H7 (cell line): ENCODE measurements around the gene PPY. TPM values are rescaled to one million over a fixed set of nuclear protein-coding genes. Genes with fewer than 3 reads are reported as not detected.
A peak's percentile ranks its signal among the peaks of the same experiment; 100 is the strongest.
"Not testable (repeated sequence)": the region's sequence is repeated elsewhere in the genome, so short reads cannot be mapped to it uniquely, and the experiment has no call there.

Experiments used
- DNase-seq: peaks from one replicate; pipeline ENCODE4 v3.0.0; 2012
- H3K27me3 ChIP-seq: 2 replicates; pipeline ENCODE4 v1.6.0; 2011; ENCODE audit warnings: mild to moderate bottlenecking, low read length; ENCODE audit not compliant: control insufficient read depth, insufficient read depth
- H3K36me3 ChIP-seq: replicated peaks from 2 replicates; pipeline ENCODE4 v1.5.1; 2011; ENCODE audit warnings: low read length; ENCODE audit not compliant: control insufficient read depth, insufficient read depth
- H3K4me3 ChIP-seq: 2 replicates; pipeline ENCODE4 v1.5.1; 2011; ENCODE audit warnings: low read depth, mild to moderate bottlenecking, control low read depth, low read length, moderate library complexity; ENCODE audit not compliant: insufficient read depth
- total RNA-seq: library from RNA; depleted of rRNA; stranded (reverse); fragments of >200 nt; shearing (Covaris generic); gene quantifications from 2 replicates; pipeline ENCODE4 v1.2.3, GENCODE V29; 2014

Gene PPY
- total RNA-seq, 1 experiment from 2014 or later: not detected

- peak overlapping the region; percentile 66 for H3K4me3 ChIP-seq
- DNase-seq: peak; percentile 82
- H3K36me3 ChIP-seq: no peaks in the 10 kb centered on the region
- peaks cover 23% of the 10 kb centered on the region for H3K27me3 ChIP-seq
Measured at GRCh38 chr17:43952351-43952723, 10.1 kb upstream of the PPY start.

- H3K4me3 ChIP-seq: peak overlapping the region; percentile 66
- peaks cover 23% of the 10 kb centered on the region for H3K27me3 ChIP-seq
- no peak for DNase-seq
- no peaks in the 10 kb centered on the region for H3K36me3 ChIP-seq
Measured at GRCh38 chr17:43951750-43952149, 9.5 kb upstream of the PPY start.

GRCh38 chr17:43950554-43950953 lies 8.3 kb upstream of the PPY start:
- H3K4me3 ChIP-seq: no peak overlapping the region
- no peaks in the 10 kb centered on the region for H3K36me3 ChIP-seq
- no peak for DNase-seq
- peaks cover 23% of the 10 kb centered on the region for H3K27me3 ChIP-seq

- H3K27me3 ChIP-seq: peaks cover 22% of the 10 kb centered on the region
- no peaks in the 10 kb centered on the region for H3K36me3 ChIP-seq
- DNase-seq: no peak
- no peak overlapping the region for H3K4me3 ChIP-seq
Measured at GRCh38 chr17:43949781-43950180, 7.5 kb upstream of the PPY start.

GRCh38 chr17:43946781-43947180 lies 4.5 kb upstream of the PPY start:
- H3K36me3 ChIP-seq: no peaks in the 10 kb centered on the region
- DNase-seq: no peak
- H3K4me3 ChIP-seq: no peak overlapping the region
- peaks cover 4% of the 10 kb centered on the region for H3K27me3 ChIP-seq

- DNase-seq: no peak
- no peaks in the 10 kb centered on the region for H3K27me3 ChIP-seq
- no peaks in the 10 kb centered on the region for H3K36me3 ChIP-seq
- H3K4me3 ChIP-seq: no peak overlapping the region
Measured at GRCh38 chr17:43945074-43945829, 3.0 kb upstream of the PPY start.

GRCh38 chr17:43940630-43941029 lies 1.6 kb downstream of the PPY start:
- Histone ChIP-seq H3K4me3 (no peak overlapping the region), H3K27me3 (peaks cover 22% of the 10 kb centered on the region), H3K36me3 (no peaks in the 10 kb centered on the region)
- peak; percentile 81 for DNase-seq

GRCh38 chr17:43939886-43940285 lies 2.4 kb downstream of the PPY start:
- no peak for DNase-seq
- Histone ChIP-seq H3K36me3 (no peaks in the 10 kb centered on the region), H3K27me3 (peaks cover 22% of the 10 kb centered on the region), H3K4me3 (no peak overlapping the region)

GRCh38 chr17:43939452-43939851 lies 2.8 kb downstream of the PPY start:
- H3K36me3 ChIP-seq, DNase-seq, H3K4me3 ChIP-seq: not testable (repeated sequence)
- H3K27me3 ChIP-seq: peaks cover 22% of the 10 kb centered on the region

- no peak for DNase-seq
- Histone ChIP-seq H3K27me3 (peaks cover 22% of the 10 kb centered on the region), H3K36me3 (no peaks in the 10 kb centered on the region), H3K4me3 (no peak overlapping the region)
Measured at GRCh38 chr17:43938838-43939182, 3.5 kb downstream of the PPY start.

- no peaks in the 10 kb centered on the region for H3K36me3 ChIP-seq
- peaks cover 22% of the 10 kb centered on the region for H3K27me3 ChIP-seq
- H3K4me3 ChIP-seq: no peak overlapping the region
- no peak for DNase-seq
Measured at GRCh38 chr17:43936434-43936833, 5.8 kb downstream of the PPY start.

- H3K36me3 ChIP-seq: no peaks in the 10 kb centered on the region
- H3K27me3 ChIP-seq: peaks cover 22% of the 10 kb centered on the region
- DNase-seq: no peak
- H3K4me3 ChIP-seq: no peak overlapping the region
Measured at GRCh38 chr17:43935926-43936261, 6.4 kb downstream of the PPY start.

GRCh38 chr17:43935204-43935925 lies 6.9 kb downstream of the PPY start:
- no peak overlapping the region for H3K4me3 ChIP-seq
- H3K36me3 ChIP-seq: no peaks in the 10 kb centered on the region
- no peak for DNase-seq
- H3K27me3 ChIP-seq: peaks cover 22% of the 10 kb centered on the region

GRCh38 chr17:43932923-43933322 lies 9.4 kb downstream of the PPY start:
- no peaks in the 10 kb centered on the region for H3K36me3 ChIP-seq
- no peak overlapping the region for H3K4me3 ChIP-seq
- DNase-seq: no peak
- H3K27me3 ChIP-seq: peaks cover 9% of the 10 kb centered on the region

GRCh38 chr17:43932357-43932756 lies 9.9 kb downstream of the PPY start:
- DNase-seq: no peak
- Histone ChIP-seq H3K4me3 (no peak overlapping the region), H3K27me3 (peaks cover 3% of the 10 kb centered on the region), H3K36me3 (no peaks in the 10 kb centered on the region)
